Ovary (tissue), 9 donors: ENCODE measurements around the gene CASP7. TPM values are rescaled to one million over a fixed set of nuclear protein-coding genes. Genes with fewer than 3 reads are reported as not detected.

Experiments
- DNase-seq, 5 donors: peaks; one replicate each; pipeline ENCODE4 v3.0.0-alpha.2; 2019 to 2020
- H3K27ac ChIP-seq, 2 donors: fragments of 200-600 bp; one replicate each; pipeline versions ENCODE4 v1.5.1 to v1.8.0; 2019 to 2022
- H3K27me3 ChIP-seq: fragments of 200-600 bp; one replicate; pipeline ENCODE4 v1.8.0; 2022
- H3K36me3 ChIP-seq: fragments of 200-600 bp; sonication (generic); one replicate; pipeline ENCODE4 v1.5.1; 2019
- H3K4me1 ChIP-seq: one replicate; pipeline ENCODE4 v1.8.1; 2013; ENCODE audit warnings: mild to moderate bottlenecking, moderate library complexity; ENCODE audit not compliant: insufficient read depth
- H3K4me3 ChIP-seq: fragments of 200-600 bp; sonication (generic); one replicate; pipeline ENCODE4 v1.5.1; 2017
- H3K9me3 ChIP-seq, 2 donors: fragments of 200-600 bp in 1 of 2; sonication (generic) in 1 of 2; one replicate each; pipeline versions ENCODE4 v1.5.1 to v1.8.1; 2013 to 2019; ENCODE audit warnings: mild to moderate bottlenecking in 1 of 2, moderate library complexity in 1 of 2
- CTCF ChIP-seq, 3 donors: fragments of 450-650 bp in 2 of 3; fragments of 200-600 bp in 1 of 3; IDR thresholded peaks; one replicate each; pipeline versions ENCODE4 v1.5.1 to v1.8.0; 2016 to 2022; ENCODE audit warnings: antibody characterized with exemption in 3 of 3, mild to moderate bottlenecking in 1 of 3
- EP300 ChIP-seq: sonication (generic); formaldehyde crosslinking; IDR thresholded peaks from one replicate; pipeline ENCODE4 v1.6.1; 2017; ENCODE audit warnings: antibody characterized with exemption
- POLR2A ChIP-seq: fragments of 450-650 bp; IDR thresholded peaks from one replicate; pipeline ENCODE4 v1.6.1; 2017; ENCODE audit warnings: antibody characterized with exemption, mild to moderate bottlenecking, moderate library complexity
- WGBS, 3 donors: extraction: QIAGEN DNeasy Blood & Tissue Kit in 1 of 3; methylation state at CpG; one replicate each; pipeline versions ENCODE4 v1.1.5 to v1.1.7; 2013 to 2017; 5-methylcytosine and 5-hydroxymethylcytosine counted together
- intact Hi-C, 4 donors: fragments of 100-400 bp; cut with DNase I; formaldehyde crosslinking; loops; one replicate each; pipeline versions ENCODE4 v1.11.0 to v1.15.1; 2022 to 2023
- polyA plus RNA-seq, 2 donors: library from polyadenylated mRNA; stranded (reverse); fragments of 200-250 nt in 1 of 2; fragments of 350-450 nt in 1 of 2; fragmentation: Illumina TruSeq in 1 of 2; extraction: RNeasy Lipid Tissue Mini Kit (QIAGEN cat#74804) in 1 of 2; gene quantifications; one replicate each; pipeline ENCODE4 v1.2.3, GENCODE V29; 2013 to 2014
- total RNA-seq, 7 donors: library from RNA; depleted of rRNA in 2 of 7; stranded (reverse); fragments of >200 nt in 2 of 7; fragmentation: NEBNext Ultra II Directional in 3 of 7; extraction: Animal tissue kit (Norgen Biotek cat#: 25700) in 3 of 7; gene quantifications; one replicate each; pipeline versions ENCODE4 v1.1.0 to v1.2.4, GENCODE V29; 2016 to 2023
- donor health status: DM: no; HTN: no; CAD: no; lungs with moderate emphysema.
- donor health status: DM: no; HTN: no; CAD: no.
- donor health status: Bipolar disorder and iron deficiency.
- donor health status: DM: yes; HTN: yes; CAD: no.
- donor health status: DM: no; HTN: no; CAD: no.
- donor health status: DM: yes; HTN: yes; CAD: no.

Gene CASP7
- total and polyA plus RNA-seq, 9 donors, result 8.0 to 24.7 (median 13.8) TPM

- Histone ChIP-seq H3K9me3 (no peaks in the 10 kb centered on the region), H3K27me3 (no peaks in the 10 kb centered on the region), H3K27ac (no peak overlapping the region), H3K4me3 (no peak overlapping the region), H3K4me1 (no peaks in the 10 kb centered on the region), H3K36me3 (no peaks in the 10 kb centered on the region)
- DNase-seq, result no peak
- intact Hi-C loops, result no loop called here
- 77 to 81% (median 78%) methylated on average over 4 of the region's 4 CpGs for WGBS, 3 donors
- TF ChIP-seq EP300 (no peak), POLR2A (no peak), CTCF (IDR thresholded peaks at IDR 0.05) (no peak)
Measured at GRCh38 chr10:113732966-113733365, 53.3 kb downstream of the CASP7 start.

- intact Hi-C loops, result no loop called here
- TF ChIP-seq POLR2A (no peak), EP300 (no peak), CTCF (IDR thresholded peaks at IDR 0.05) (no peak)
- WGBS, 3 donors, result 81 to 92% (median 92%) methylated on average over 4 of the region's 4 CpGs
- Histone ChIP-seq H3K9me3 (no peaks in the 10 kb centered on the region), H3K36me3 (no peaks in the 10 kb centered on the region), H3K4me1 (no peaks in the 10 kb centered on the region), H3K27me3 (no peaks in the 10 kb centered on the region), H3K27ac (no peak overlapping the region), H3K4me3 (no peak overlapping the region)
- DNase-seq, result no peak
Measured at GRCh38 chr10:113733635-113734034, 53.9 kb downstream of the CASP7 start.

DNA sequence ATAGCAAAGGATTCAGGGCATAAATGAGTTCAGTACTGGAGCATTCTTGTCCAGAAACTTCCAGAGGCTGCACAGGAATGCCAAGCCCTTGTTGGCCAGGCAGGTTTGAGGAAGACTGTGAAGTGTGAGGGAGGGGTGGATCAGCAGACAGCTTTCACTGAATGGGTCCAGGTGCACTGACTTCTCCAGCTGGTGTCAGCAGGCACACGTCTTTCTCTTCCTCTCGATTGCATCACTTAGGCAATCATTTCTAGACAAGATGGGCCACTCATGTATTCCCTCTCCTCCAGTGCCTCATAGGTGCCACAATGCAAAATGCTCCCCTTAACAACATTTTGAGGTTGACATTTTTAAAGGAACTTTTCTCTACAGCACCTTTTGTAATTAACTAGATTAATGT, 56.2 kb downstream of the CASP7 start:
- Histone ChIP-seq H3K9me3 (no peaks in the 10 kb centered on the region), H3K27me3 (no peaks in the 10 kb centered on the region), H3K36me3 (no peaks in the 10 kb centered on the region), H3K4me1 (no peaks in the 10 kb centered on the region), H3K27ac (no peak overlapping the region), H3K4me3 (no peak overlapping the region)
- DNase-seq, result no peak
- TF ChIP-seq CTCF (IDR thresholded peaks at IDR 0.05) (no peak), POLR2A (no peak), EP300 (no peak)
- WGBS, 3 donors, result 11 to 19% (median 17%) methylated on average over 2 of the region's 2 CpGs
- intact Hi-C loops, result no loop called here

GRCh38 chr10:113736576-113736975, 56.9 kb downstream of the CASP7 start:
- Histone ChIP-seq H3K27ac (no peak overlapping the region), H3K4me1 (no peaks in the 10 kb centered on the region), H3K4me3 (no peak overlapping the region), H3K27me3 (no peaks in the 10 kb centered on the region), H3K9me3 (no peaks in the 10 kb centered on the region), H3K36me3 (no peaks in the 10 kb centered on the region)
- 5 to 11% (median 7%) methylated on average over 1 of the region's 1 CpG for WGBS, 3 donors
- DNase-seq, result no peak
- no peak for TF ChIP-seq POLR2A
- TF ChIP-seq EP300, result no peak
- no peak for TF ChIP-seq CTCF (IDR thresholded peaks at IDR 0.05)
- intact Hi-C loops, result no loop called here

GRCh38 chr10:113739031-113739430, 59.3 kb downstream of the CASP7 start:
- intact Hi-C loops, result no loop called here

More at GRCh38 chr10:113739031-113739430, 59.3 kb downstream of the CASP7 start:
- WGBS, 3 donors, result 67 to 75% (median 70%) methylated on average over 4 of the region's 4 CpGs
- TF ChIP-seq POLR2A (no peak), EP300 (no peak), CTCF (IDR thresholded peaks at IDR 0.05) (no peak)
- no peak for DNase-seq
- Histone ChIP-seq H3K4me1 (no peaks in the 10 kb centered on the region), H3K4me3 (no peak overlapping the region), H3K27me3 (no peaks in the 10 kb centered on the region), H3K27ac (no peak overlapping the region), H3K36me3 (no peaks in the 10 kb centered on the region), H3K9me3 (no peaks in the 10 kb centered on the region)
